ENCODE measurements around the gene ADAMTS9.

Gene ADAMTS9

DNA sequence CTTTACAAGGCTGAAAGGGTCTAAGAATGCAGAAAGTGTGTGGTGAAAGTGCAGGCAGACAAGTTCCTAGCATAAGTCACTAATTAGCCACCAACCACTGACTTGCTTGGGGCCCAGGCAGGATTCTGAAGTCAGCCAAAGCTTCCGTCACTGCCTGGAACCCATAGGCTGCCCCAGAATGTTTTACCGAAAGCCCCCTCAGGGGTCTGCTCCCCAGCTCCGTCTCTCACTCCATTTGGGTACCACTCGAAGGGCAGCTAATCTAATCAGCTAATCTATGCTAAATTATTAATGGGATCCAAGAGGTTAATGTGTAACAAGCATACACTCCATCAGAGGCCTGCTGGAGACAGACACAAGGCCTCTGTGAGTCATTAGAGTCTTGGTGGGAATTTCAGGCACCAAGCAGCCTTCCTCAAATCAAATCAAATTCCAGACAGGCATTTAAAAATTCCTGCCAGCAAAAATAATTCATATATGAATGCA lies 13.2 kb downstream of the ADAMTS9 start:
- no peak overlapping the region for H3K9ac ChIP-seq (ENCODE audit: low read depth in 1 of 2, low read length in 2 of 2)
- no peak overlapping the region for H3K4me3 ChIP-seq (ENCODE audit: low read length in 2 of 2)
- H3K27ac ChIP-seq (ENCODE audit: low read depth in 2 of 2, low read length in 2 of 2), result no peak overlapping the region
- no peaks in the 10 kb centered on the region for H3K36me3 ChIP-seq (ENCODE audit: control insufficient read depth in 2 of 2, insufficient read depth in 2 of 2, low read length in 2 of 2)
- H3K4me1 ChIP-seq (ENCODE audit: control insufficient read depth in 2 of 2, insufficient read depth in 2 of 2, low read length in 2 of 2), result no peaks in the 10 kb centered on the region
- H3K9me3 ChIP-seq (ENCODE audit: control insufficient read depth in 2 of 2, low read length in 2 of 2), result no peaks in the 10 kb centered on the region
- no peaks in the 10 kb centered on the region for H3K27me3 ChIP-seq (ENCODE audit: control insufficient read depth in 2 of 2, insufficient read depth in 2 of 2, low read length in 2 of 2)

DNA sequence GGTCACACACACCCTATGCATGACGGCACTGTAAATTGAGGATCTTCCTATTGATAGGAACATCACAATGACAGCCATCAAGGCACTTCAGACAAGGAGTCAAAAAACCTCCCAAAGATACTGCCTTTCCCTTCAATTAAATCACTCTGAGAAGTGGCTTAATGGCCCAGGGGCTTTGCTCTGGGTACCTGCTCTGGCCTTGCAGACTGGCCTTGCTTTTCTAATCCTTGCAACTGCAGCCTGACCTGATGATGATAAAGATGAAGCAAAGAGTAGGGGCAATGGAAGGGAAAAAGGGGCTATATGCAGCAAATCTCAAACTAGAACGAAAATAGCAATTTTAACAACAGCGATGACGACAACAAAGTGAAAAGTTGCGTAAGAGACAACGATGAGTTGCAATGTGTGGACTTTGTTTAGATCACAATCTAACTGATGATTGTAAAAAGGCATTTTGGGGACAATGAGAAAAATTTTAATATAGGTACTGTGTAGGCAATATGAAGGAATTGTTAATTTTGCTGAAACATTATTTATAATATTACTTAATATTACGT lies 14.6 kb downstream of the ADAMTS9 start:
- no peaks in the 10 kb centered on the region for H3K9me3 ChIP-seq (ENCODE audit: control insufficient read depth in 2 of 2, low read length in 2 of 2)
- no peaks in the 10 kb centered on the region for H3K4me1 ChIP-seq (ENCODE audit: control insufficient read depth in 2 of 2, insufficient read depth in 2 of 2, low read length in 2 of 2)
- H3K27ac ChIP-seq (ENCODE audit: low read depth in 2 of 2, low read length in 2 of 2), result no peak overlapping the region
- no peak overlapping the region for H3K4me3 ChIP-seq (ENCODE audit: low read length in 2 of 2)
- no peak overlapping the region for H3K9ac ChIP-seq (ENCODE audit: low read depth in 1 of 2, low read length in 2 of 2)
- no peaks in the 10 kb centered on the region for H3K27me3 ChIP-seq (ENCODE audit: control insufficient read depth in 2 of 2, insufficient read depth in 2 of 2, low read length in 2 of 2)
- no peaks in the 10 kb centered on the region for H3K36me3 ChIP-seq (ENCODE audit: control insufficient read depth in 2 of 2, insufficient read depth in 2 of 2, low read length in 2 of 2)

- Histone ChIP-seq H3K36me3 (ENCODE audit: control insufficient read depth in 2 of 2, insufficient read depth in 2 of 2, low read length in 2 of 2) (no peaks in the 10 kb centered on the region), H3K9me3 (ENCODE audit: control insufficient read depth in 2 of 2, low read length in 2 of 2) (no peaks in the 10 kb centered on the region), H3K9ac (ENCODE audit: low read depth in 1 of 2, low read length in 2 of 2) (no peak overlapping the region), H3K27ac (ENCODE audit: low read depth in 2 of 2, low read length in 2 of 2) (no peak overlapping the region), H3K4me1 (ENCODE audit: control insufficient read depth in 2 of 2, insufficient read depth in 2 of 2, low read length in 2 of 2) (no peaks in the 10 kb centered on the region), H3K27me3 (ENCODE audit: control insufficient read depth in 2 of 2, insufficient read depth in 2 of 2, low read length in 2 of 2) (no peaks in the 10 kb centered on the region), H3K4me3 (ENCODE audit: low read length in 2 of 2) (no peak overlapping the region)
Observed at GRCh38 chr3:64668582-64669510, 19.0 kb downstream of the ADAMTS9 start.

- no peaks in the 10 kb centered on the region for H3K9me3 ChIP-seq (ENCODE audit: control insufficient read depth in 2 of 2, low read length in 2 of 2)
- no peaks in the 10 kb centered on the region for H3K27me3 ChIP-seq (ENCODE audit: control insufficient read depth in 2 of 2, insufficient read depth in 2 of 2, low read length in 2 of 2)
- no peak overlapping the region for H3K4me3 ChIP-seq (ENCODE audit: low read length in 2 of 2)
- H3K27ac ChIP-seq (ENCODE audit: low read depth in 2 of 2, low read length in 2 of 2), result no peak overlapping the region
- no peak overlapping the region for H3K9ac ChIP-seq (ENCODE audit: low read depth in 1 of 2, low read length in 2 of 2)
- H3K4me1 ChIP-seq (ENCODE audit: control insufficient read depth in 2 of 2, insufficient read depth in 2 of 2, low read length in 2 of 2), result no peaks in the 10 kb centered on the region
- H3K36me3 ChIP-seq (ENCODE audit: control insufficient read depth in 2 of 2, insufficient read depth in 2 of 2, low read length in 2 of 2), result no peaks in the 10 kb centered on the region
Observed at GRCh38 chr3:64667887-64668581, 19.8 kb downstream of the ADAMTS9 start.

- no peaks in the 10 kb centered on the region for H3K36me3 ChIP-seq (ENCODE audit: control insufficient read depth in 2 of 2, insufficient read depth in 2 of 2, low read length in 2 of 2)
- no peak overlapping the region for H3K27ac ChIP-seq (ENCODE audit: low read depth in 2 of 2, low read length in 2 of 2)
- H3K4me3 ChIP-seq (ENCODE audit: low read length in 2 of 2), result no peak overlapping the region
- H3K9me3 ChIP-seq (ENCODE audit: control insufficient read depth in 2 of 2, low read length in 2 of 2), result no peaks in the 10 kb centered on the region
- H3K27me3 ChIP-seq (ENCODE audit: control insufficient read depth in 2 of 2, insufficient read depth in 2 of 2, low read length in 2 of 2), result no peaks in the 10 kb centered on the region
- H3K4me1 ChIP-seq (ENCODE audit: control insufficient read depth in 2 of 2, insufficient read depth in 2 of 2, low read length in 2 of 2), result no peaks in the 10 kb centered on the region
- H3K9ac ChIP-seq (ENCODE audit: low read depth in 1 of 2, low read length in 2 of 2), result no peak overlapping the region
Observed at GRCh38 chr3:64667138-64667537, 20.7 kb downstream of the ADAMTS9 start.

GRCh38 chr3:64666171-64666588 lies 21.6 kb downstream of the ADAMTS9 start:
- Histone ChIP-seq H3K27me3 (ENCODE audit: control insufficient read depth in 2 of 2, insufficient read depth in 2 of 2, low read length in 2 of 2) (no peaks in the 10 kb centered on the region), H3K4me3 (ENCODE audit: low read length in 2 of 2) (no peak overlapping the region), H3K9me3 (ENCODE audit: control insufficient read depth in 2 of 2, low read length in 2 of 2) (no peaks in the 10 kb centered on the region), H3K4me1 (ENCODE audit: control insufficient read depth in 2 of 2, insufficient read depth in 2 of 2, low read length in 2 of 2) (no peaks in the 10 kb centered on the region), H3K36me3 (ENCODE audit: control insufficient read depth in 2 of 2, insufficient read depth in 2 of 2, low read length in 2 of 2) (no peaks in the 10 kb centered on the region), H3K9ac (ENCODE audit: low read depth in 1 of 2, low read length in 2 of 2) (no peak overlapping the region), H3K27ac (ENCODE audit: low read depth in 2 of 2, low read length in 2 of 2) (no peak overlapping the region)

- Histone ChIP-seq H3K4me3 (ENCODE audit: low read length in 2 of 2) (no peak overlapping the region), H3K9ac (ENCODE audit: low read depth in 1 of 2, low read length in 2 of 2) (no peak overlapping the region), H3K4me1 (ENCODE audit: control insufficient read depth in 2 of 2, insufficient read depth in 2 of 2, low read length in 2 of 2) (no peaks in the 10 kb centered on the region), H3K27me3 (ENCODE audit: control insufficient read depth in 2 of 2, insufficient read depth in 2 of 2, low read length in 2 of 2) (no peaks in the 10 kb centered on the region), H3K9me3 (ENCODE audit: control insufficient read depth in 2 of 2, low read length in 2 of 2) (no peaks in the 10 kb centered on the region), H3K27ac (ENCODE audit: low read depth in 2 of 2, low read length in 2 of 2) (no peak overlapping the region), H3K36me3 (ENCODE audit: control insufficient read depth in 2 of 2, insufficient read depth in 2 of 2, low read length in 2 of 2) (no peaks in the 10 kb centered on the region)
Observed at GRCh38 chr3:64664397-64664796, 23.4 kb downstream of the ADAMTS9 start.

- H3K9me3 ChIP-seq (ENCODE audit: control insufficient read depth in 2 of 2, low read length in 2 of 2), result no peaks in the 10 kb centered on the region
- H3K4me3 ChIP-seq (ENCODE audit: low read length in 2 of 2), result no peak overlapping the region
- no peaks in the 10 kb centered on the region for H3K36me3 ChIP-seq (ENCODE audit: control insufficient read depth in 2 of 2, insufficient read depth in 2 of 2, low read length in 2 of 2)
- H3K4me1 ChIP-seq (ENCODE audit: control insufficient read depth in 2 of 2, insufficient read depth in 2 of 2, low read length in 2 of 2), result no peaks in the 10 kb centered on the region
- no peak overlapping the region for H3K27ac ChIP-seq (ENCODE audit: low read depth in 2 of 2, low read length in 2 of 2)
- H3K9ac ChIP-seq (ENCODE audit: low read depth in 1 of 2, low read length in 2 of 2), result no peak overlapping the region
- no peaks in the 10 kb centered on the region for H3K27me3 ChIP-seq (ENCODE audit: control insufficient read depth in 2 of 2, insufficient read depth in 2 of 2, low read length in 2 of 2)
Observed at GRCh38 chr3:64659617-64659978, 28.2 kb downstream of the ADAMTS9 start.

- no peaks in the 10 kb centered on the region for H3K9me3 ChIP-seq (ENCODE audit: control insufficient read depth in 2 of 2, low read length in 2 of 2)
- no peak overlapping the region for H3K9ac ChIP-seq (ENCODE audit: low read depth in 1 of 2, low read length in 2 of 2)
- H3K4me1 ChIP-seq (ENCODE audit: control insufficient read depth in 2 of 2, insufficient read depth in 2 of 2, low read length in 2 of 2), result no peaks in the 10 kb centered on the region
- H3K4me3 ChIP-seq (ENCODE audit: low read length in 2 of 2), result no peak overlapping the region
- H3K36me3 ChIP-seq (ENCODE audit: control insufficient read depth in 2 of 2, insufficient read depth in 2 of 2, low read length in 2 of 2), result no peaks in the 10 kb centered on the region
- H3K27me3 ChIP-seq (ENCODE audit: control insufficient read depth in 2 of 2, insufficient read depth in 2 of 2, low read length in 2 of 2), result no peaks in the 10 kb centered on the region
- H3K27ac ChIP-seq (ENCODE audit: low read depth in 2 of 2, low read length in 2 of 2), result no peak overlapping the region
Observed at GRCh38 chr3:64658001-64658400, 29.8 kb downstream of the ADAMTS9 start.

DNA sequence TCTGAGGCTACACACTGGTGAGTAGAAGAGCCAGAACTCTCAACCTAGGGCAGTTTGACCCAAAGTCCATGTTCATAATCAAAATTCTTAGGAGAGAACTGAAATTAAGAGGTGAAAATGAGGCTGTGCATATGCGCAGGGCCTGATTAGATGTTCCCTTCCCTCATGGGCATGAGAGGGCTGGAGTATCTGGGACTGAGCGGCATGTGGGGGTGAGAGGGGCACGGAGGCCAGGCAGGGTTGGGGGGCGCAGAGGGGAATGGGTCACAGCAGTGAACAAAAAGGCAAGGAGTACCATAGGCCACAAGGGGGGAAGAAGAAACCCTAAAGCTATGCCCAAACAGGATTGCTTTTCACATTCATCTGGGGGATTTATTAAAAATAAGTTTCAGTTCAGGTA lies 31.3 kb downstream of the ADAMTS9 start:
- no peaks in the 10 kb centered on the region for H3K27me3 ChIP-seq (ENCODE audit: control insufficient read depth in 2 of 2, insufficient read depth in 2 of 2, low read length in 2 of 2)
- H3K4me3 ChIP-seq (ENCODE audit: low read length in 2 of 2), result no peak overlapping the region
- H3K9me3 ChIP-seq (ENCODE audit: control insufficient read depth in 2 of 2, low read length in 2 of 2), result no peaks in the 10 kb centered on the region
- H3K36me3 ChIP-seq (ENCODE audit: control insufficient read depth in 2 of 2, insufficient read depth in 2 of 2, low read length in 2 of 2), result no peaks in the 10 kb centered on the region
- no peaks in the 10 kb centered on the region for H3K4me1 ChIP-seq (ENCODE audit: control insufficient read depth in 2 of 2, insufficient read depth in 2 of 2, low read length in 2 of 2)
- H3K9ac ChIP-seq (ENCODE audit: low read depth in 1 of 2, low read length in 2 of 2), result no peak overlapping the region
- H3K27ac ChIP-seq (ENCODE audit: low read depth in 2 of 2, low read length in 2 of 2), result no peak overlapping the region

Measured in mucosa of rectum (tissue), 2 donors.